ENCODE results near the gene RNF14. TPM values are rescaled to one million over a fixed set of nuclear protein-coding genes. Genes with fewer than 3 reads are reported as not detected.

Gene RNF14
- total RNA-seq, 1 experiment from 2014 or later, result 37.5 TPM

GRCh38 chr5:141960449-141961323 lies 8.2 kb upstream of the RNF14 start:
- H3K27ac ChIP-seq (ENCODE audit: low read depth, low read length), result no peak overlapping the region
- intact Hi-C loops (cut with micrococcal nuclease), result loop anchor here (1.0 kb wide), 3 partner anchors 71 to 295 kb away; no protein-coding TSS in a partner anchor
- H3K9ac ChIP-seq (ENCODE audit: low read length), result no peak overlapping the region
- no TSS peak for BruUV-seq (replicated peaks)
- CTCF ChIA-PET, result interaction anchor here (0.6 to 3.2 kb wide), 29 partner anchors 8 to 369 kb away, joined by 3 to 79 read pairs (median 6); partner anchors contain the start of genes DELE1, HDAC3, PCDH1 and RELL2
- POLR2A ChIA-PET, result interaction anchor here (0.7 to 2.2 kb wide), 5 partner anchors 9 to 268 kb away, joined by 3 to 12 read pairs (median 3); partner anchors contain the start of genes DELE1 and RNF14
- no peaks in the 10 kb centered on the region for H3K79me2 ChIP-seq (ENCODE audit: insufficient read depth, low read length)
- H3K9me3 ChIP-seq (ENCODE audit: control insufficient read depth in 1 of 2, insufficient read depth in 1 of 2, low read depth in 1 of 2, low read length in 2 of 2), result no peaks in the 10 kb centered on the region
- TF ChIP-seq SIN3A (IDR thresholded peaks at IDR 0.05; ENCODE audit: low read depth) (no peak), RAD21 (IDR thresholded peaks at IDR 0.05; ENCODE audit: low read depth) (peak; percentile 97), ZNF274 (IDR thresholded peaks at IDR 0.05; ENCODE audit: low read depth, low read length) (no peak), TCF7L2 (IDR thresholded peaks at IDR 0.05; ENCODE audit: borderline replicate concordance, extremely low read depth, insufficient read depth, insufficient read length) (peak; percentile 27), CTCF (IDR thresholded peaks at IDR 0.05 in 2 of 3, conservative IDR thresholded peaks at IDR 0.05 in 1 of 3; ENCODE audit: borderline replicate concordance in 1 of 3, insufficient read depth in 1 of 3, low read depth in 2 of 3, low read length in 2 of 3) (peak; percentile 87 to 96 (median 89))
- no peak overlapping the region for H3K4me3 ChIP-seq (replicated peaks in 1 of 2; ENCODE audit: low read depth in 1 of 2, low read length in 2 of 2)
- no peaks in the 10 kb centered on the region for H3K36me3 ChIP-seq (ENCODE audit: control insufficient read depth in 1 of 2, insufficient read depth in 2 of 2, low read length in 2 of 2)
- H3K4me1 ChIP-seq (ENCODE audit: control insufficient read depth in 1 of 2, insufficient read depth in 2 of 2, low read length in 2 of 2), result peaks cover 0 to 10% of the 10 kb centered on the region in 2 experiments; a peak in 1 of 4 replicates
- no peaks in the 10 kb centered on the region for H4K20me1 ChIP-seq (ENCODE audit: insufficient read depth)
- no peaks in the 10 kb centered on the region for H3K27me3 ChIP-seq (ENCODE audit: insufficient read depth, low read length)
- peak overlapping the region; percentile 17 for H2AFZ ChIP-seq (ENCODE audit: low read depth, low read length, poor library complexity, severe bottlenecking)
- ATAC-seq, result peak; percentile 96
- H3K9me2 ChIP-seq (ENCODE audit: insufficient read depth), result no peaks in the 10 kb centered on the region
- H3K4me2 ChIP-seq (ENCODE audit: low read length), result peak overlapping the region; percentile 34
- RAD21 ChIA-PET (ENCODE audit: low non-redundant PET in 1 of 2, low total read pairs in 2 of 2, uncharacterized antibody in 2 of 2, unreplicated experiment in 2 of 2), result interaction anchor here (0.7 to 2.7 kb wide), 10 partner anchors 9 to 269 kb away, joined by 3 to 19 read pairs (median 3); partner anchors contain the start of genes DELE1 (in 1 of the 2) and PCDH1 (in 1 of the 2)
- DNase-seq (ENCODE audit: low read depth, low spot score), result peak; percentile 72

Data from HCT116 (cell line).